OCI-LY3 (cell line): ENCODE measurements around the gene GRM8.

Experiments used
- H2AFZ ChIP-seq: fragments of 200-600, 300-600 bp; shearing (Covaris generic); 2 replicates; pipeline ENCODE4 v1.6.0; 2014; ENCODE audit warnings: antibody characterized with exemption, low read depth, low read length
- H3K27ac ChIP-seq: fragments of 200-600, 300-600 bp; sonication (generic); 2 replicates; pipeline ENCODE4 v1.5.1; 2014; ENCODE audit warnings: mild to moderate bottlenecking, low read length, moderate library complexity, mixed read lengths
- H3K27me3 ChIP-seq: fragments of 200-600, 300-600 bp; sonication (generic); 2 replicates; pipeline ENCODE4 v1.6.1; 2014; ENCODE audit warnings: low read depth, low read length, mixed read lengths
- H3K36me3 ChIP-seq: fragments of 200-600, 300-600 bp; sonication (generic); replicated peaks from 2 replicates; pipeline ENCODE3; 2014; ENCODE audit warnings: low read depth, low read length, mixed read lengths
- H3K4me1 ChIP-seq: fragments of 300-600, 200-600 bp; sonication (generic); 2 replicates; pipeline ENCODE4 v1.6.1; 2014; ENCODE audit warnings: low read length, mixed read lengths
- H3K4me2 ChIP-seq: fragments of 200-600, 300-600 bp; sonication (generic); 2 replicates; pipeline ENCODE4 v1.6.1; 2014; ENCODE audit warnings: low read length, mixed read lengths
- H3K4me3 ChIP-seq: fragments of 300-600, 200-600 bp; sonication (generic); 2 replicates; pipeline ENCODE4 v1.5.1; 2014; ENCODE audit warnings: antibody characterized with exemption, mild to moderate bottlenecking, low read length, moderate library complexity
- H3K79me2 ChIP-seq: fragments of 300-600, 200-600 bp; shearing (Covaris generic); 2 replicates; pipeline ENCODE4 v1.6.1; 2014; ENCODE audit warnings: mild to moderate bottlenecking, low read length, mixed read lengths
- H3K9ac ChIP-seq: fragments of 300-600, 200-600 bp; shearing (Covaris generic); 2 replicates; pipeline ENCODE4 v1.6.0; 2014; ENCODE audit warnings: mild to moderate bottlenecking, low read length, moderate library complexity
- H3K9me3 ChIP-seq: fragments of 200-600, 300-600 bp; shearing (Covaris generic); 2 replicates; pipeline ENCODE4 v1.6.1; 2014; ENCODE audit warnings: low read length, mixed read lengths; ENCODE audit not compliant: insufficient read depth
- H4K20me1 ChIP-seq: fragments of 200-600, 300-600 bp; sonication (generic); 2 replicates; pipeline ENCODE4 v1.6.1; 2016; ENCODE audit warnings: low read length, mixed read lengths; ENCODE audit not compliant: insufficient read depth
- CTCF ChIP-seq: fragments of 200-600, 300-600 bp; sonication (generic); IDR thresholded peaks from 2 replicates; pipeline ENCODE4 v1.5.1; 2014; ENCODE audit warnings: antibody characterized with exemption, low read length, low read depth
- EZH2phosphoT487 ChIP-seq: fragments of 200-600 bp; shearing (Covaris generic); IDR thresholded peaks from 2 replicates; pipeline ENCODE4 v1.6.1; 2018; ENCODE audit warnings: antibody characterized with exemption, mixed run types, low read depth

The GRM8 gene

GRCh38 chr7:126499481-126499880 is 753.3 kb downstream of the GRM8 start:
- no peaks in the 10 kb centered on the region for H3K79me2 ChIP-seq
- H3K27ac ChIP-seq, result no peak overlapping the region
- H3K4me3 ChIP-seq, result no peak overlapping the region
- no peaks in the 10 kb centered on the region for H4K20me1 ChIP-seq
- H3K27me3 ChIP-seq, result no peaks in the 10 kb centered on the region
- H2AFZ ChIP-seq, result no peak overlapping the region
- no peaks in the 10 kb centered on the region for H3K9me3 ChIP-seq
- TF ChIP-seq EZH2phosphoT487 (no peak), CTCF (no peak)
- H3K4me1 ChIP-seq, result no peaks in the 10 kb centered on the region
- no peaks in the 10 kb centered on the region for H3K36me3 ChIP-seq
- no peak overlapping the region for H3K9ac ChIP-seq
- no peak overlapping the region for H3K4me2 ChIP-seq

GRCh38 chr7:126495733-126496132 is 757.0 kb downstream of the GRM8 start:
- Histone ChIP-seq H3K4me2 (no peak overlapping the region), H3K27me3 (no peaks in the 10 kb centered on the region), H3K36me3 (no peaks in the 10 kb centered on the region), H2AFZ (no peak overlapping the region), H3K4me3 (no peak overlapping the region), H3K4me1 (no peaks in the 10 kb centered on the region), H4K20me1 (no peaks in the 10 kb centered on the region), H3K27ac (no peak overlapping the region), H3K9me3 (no peaks in the 10 kb centered on the region), H3K9ac (no peak overlapping the region), H3K79me2 (no peaks in the 10 kb centered on the region)
- no peak for TF ChIP-seq CTCF
- TF ChIP-seq EZH2phosphoT487, result no peak

DNA sequence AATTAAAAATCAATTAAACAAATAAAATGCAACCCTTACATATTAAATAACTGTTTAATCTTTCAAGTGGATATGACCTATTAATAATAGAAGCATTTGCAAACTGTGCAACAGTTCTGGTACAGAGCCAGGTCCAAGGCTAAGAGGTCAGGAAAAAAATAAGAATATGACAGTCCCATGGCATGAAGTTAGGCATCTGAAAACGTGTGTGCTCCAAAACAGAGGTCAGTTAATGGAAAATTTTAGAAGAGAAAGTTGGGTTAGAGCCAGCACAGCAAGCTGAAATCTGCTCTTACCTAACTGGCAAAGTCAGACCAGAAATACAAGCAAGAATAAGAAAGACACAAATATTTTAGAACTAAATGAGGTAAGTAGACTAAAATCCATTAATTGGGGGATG is 757.7 kb downstream of the GRM8 start:
- Histone ChIP-seq H3K4me2 (no peak overlapping the region), H3K9me3 (no peaks in the 10 kb centered on the region), H3K9ac (no peak overlapping the region), H3K4me3 (no peak overlapping the region), H3K27ac (no peak overlapping the region), H3K36me3 (no peaks in the 10 kb centered on the region), H2AFZ (no peak overlapping the region), H3K4me1 (no peaks in the 10 kb centered on the region), H3K27me3 (no peaks in the 10 kb centered on the region), H3K79me2 (no peaks in the 10 kb centered on the region), H4K20me1 (no peaks in the 10 kb centered on the region)
- TF ChIP-seq CTCF, result no peak
- no peak for TF ChIP-seq EZH2phosphoT487

DNA sequence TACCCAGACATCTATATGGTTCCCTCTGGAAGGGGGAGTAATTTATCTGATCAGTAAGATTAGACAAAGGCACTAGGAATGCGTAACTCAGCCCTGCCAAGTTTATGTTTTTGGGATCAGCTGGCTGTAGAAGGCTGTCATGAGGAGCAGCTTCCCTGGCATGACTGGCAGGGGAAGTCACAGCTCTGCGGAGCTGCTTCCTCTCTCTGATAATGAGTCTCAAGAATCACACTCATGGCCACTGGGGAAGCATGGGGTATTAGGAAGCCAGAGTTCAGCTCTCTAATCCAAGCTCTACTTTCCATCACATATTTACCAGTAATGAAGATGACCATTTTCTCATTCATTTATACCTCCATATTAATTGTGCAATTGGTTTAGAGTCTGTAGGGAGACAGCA is 758.9 kb downstream of the GRM8 start:
- Histone ChIP-seq H3K4me3 (no peak overlapping the region), H4K20me1 (no peaks in the 10 kb centered on the region), H3K27me3 (no peaks in the 10 kb centered on the region), H3K79me2 (no peaks in the 10 kb centered on the region), H2AFZ (no peak overlapping the region), H3K4me2 (no peak overlapping the region), H3K9me3 (no peaks in the 10 kb centered on the region), H3K9ac (no peak overlapping the region), H3K27ac (no peak overlapping the region), H3K36me3 (no peaks in the 10 kb centered on the region), H3K4me1 (no peaks in the 10 kb centered on the region)
- TF ChIP-seq EZH2phosphoT487 (no peak), CTCF (no peak)
